Osteocyte (in vitro differentiated cells): Measurements from ENCODE around the gene CDH26. TPM values are rescaled to one million over a fixed set of nuclear protein-coding genes. Genes with fewer than 3 reads are reported as not detected.

ENCODE experiments used
- DNase-seq: peaks from one replicate; pipeline ENCODE4 v3.0.0; 2021; ENCODE audit warnings: mixed read lengths; ENCODE audit not compliant: unreplicated experiment; ENCODE audit errors: extremely low spot score
- H3K27ac Mint-ChIP-seq: one replicate; pipeline ENCODE4 v1.8.0; 2021; ENCODE audit warnings: mild to moderate bottlenecking, mixed read lengths; ENCODE audit not compliant: unreplicated experiment
- H3K27me3 Mint-ChIP-seq: one replicate; pipeline ENCODE4 v1.8.0; 2021; ENCODE audit warnings: mixed read lengths; ENCODE audit not compliant: unreplicated experiment
- H3K36me3 Mint-ChIP-seq: one replicate; pipeline ENCODE4 v1.8.0; 2021; ENCODE audit warnings: mixed read lengths; ENCODE audit not compliant: unreplicated experiment
- H3K4me1 Mint-ChIP-seq: one replicate; pipeline ENCODE4 v1.8.0; 2021; ENCODE audit warnings: mixed read lengths; ENCODE audit not compliant: unreplicated experiment
- H3K4me3 Mint-ChIP-seq: one replicate; pipeline ENCODE4 v1.8.0; 2021; ENCODE audit warnings: mild to moderate bottlenecking, moderate library complexity, mixed read lengths; ENCODE audit not compliant: unreplicated experiment
- H3K9me3 Mint-ChIP-seq: one replicate; pipeline ENCODE4 v1.8.0; 2021; ENCODE audit warnings: mixed read lengths; ENCODE audit not compliant: unreplicated experiment
- CTCF ChIP-seq: fragments of 200-600 bp; sonication (generic); IDR thresholded peaks from 2 replicates; pipeline ENCODE4 v1.5.0; 2021; ENCODE audit warnings: antibody characterized with exemption, mild to moderate bottlenecking, moderate library complexity
- total RNA-seq: library from RNA; stranded (reverse); gene quantifications from 2 replicates; pipeline ENCODE4 v1.2.1, GENCODE V29; 2021

CDH26 gene
- total RNA-seq, 1 donor from 2014 or later: 0.46 TPM

DNA sequence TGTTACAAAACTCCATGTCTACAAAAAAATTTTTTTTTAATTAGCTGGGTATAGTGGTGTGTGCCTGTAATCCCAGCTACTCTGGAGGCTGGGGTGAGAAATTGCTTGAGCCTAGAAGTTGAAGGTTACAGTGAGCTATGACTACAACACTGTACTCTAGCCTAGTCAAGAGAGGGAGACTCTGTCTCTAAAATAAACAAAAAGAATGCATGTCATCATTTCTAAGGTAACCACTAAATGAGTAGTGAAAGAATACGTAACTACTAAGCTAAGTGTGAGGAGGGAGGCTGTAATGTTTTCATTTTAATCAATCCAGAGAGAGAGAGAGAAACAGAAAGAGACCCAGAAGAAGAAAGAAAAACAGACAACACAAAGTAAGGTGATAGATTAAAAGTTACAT, 34.7 kb upstream of the CDH26 start:
- no peak for DNase-seq
- Mint-ChIP-seq H3K36me3 (no peaks in the 10 kb centered on the region), H3K27me3 (peaks cover 4% of the 10 kb centered on the region), H3K4me3 (no peak overlapping the region), H3K4me1 (peaks cover 16% of the 10 kb centered on the region), H3K9me3 (no peaks in the 10 kb centered on the region), H3K27ac (no peak overlapping the region)
- no peak for TF ChIP-seq CTCF

DNA sequence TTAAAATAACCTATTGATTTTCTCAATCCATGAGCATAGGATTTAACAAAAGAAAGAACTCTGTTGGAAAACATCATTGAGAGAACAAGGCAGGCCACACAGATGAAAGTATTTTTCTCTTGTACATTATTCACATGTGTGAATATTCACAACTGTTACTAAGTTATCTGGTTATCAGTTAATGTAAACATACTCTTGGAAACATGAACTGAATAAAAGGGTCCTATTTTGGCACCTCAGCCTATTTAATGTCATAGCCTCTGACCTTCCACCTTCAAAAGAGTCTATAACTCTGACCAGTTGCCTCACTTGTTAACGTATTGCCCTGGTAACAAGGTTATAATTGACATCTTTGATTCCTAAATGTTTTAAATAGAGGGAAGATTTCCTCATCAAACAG, 32.9 kb upstream of the CDH26 start:
- Mint-ChIP-seq H3K4me1 (peaks cover 16% of the 10 kb centered on the region), H3K27me3 (peaks cover 4% of the 10 kb centered on the region), H3K9me3 (no peaks in the 10 kb centered on the region), H3K36me3 (no peaks in the 10 kb centered on the region), H3K27ac (no peak overlapping the region), H3K4me3 (no peak overlapping the region)
- TF ChIP-seq CTCF: no peak
- no peak for DNase-seq

- no peaks in the 10 kb centered on the region for H3K9me3 Mint-ChIP-seq
- H3K4me1 Mint-ChIP-seq: peaks cover 16% of the 10 kb centered on the region
- peaks cover 4% of the 10 kb centered on the region for H3K27me3 Mint-ChIP-seq
- peak overlapping the region; percentile 56 for H3K27ac Mint-ChIP-seq
- no peaks in the 10 kb centered on the region for H3K36me3 Mint-ChIP-seq
- no peak for DNase-seq
- H3K4me3 Mint-ChIP-seq: no peak overlapping the region
- TF ChIP-seq CTCF: no peak
Measured at GRCh38 chr20:59925899-59926298, 32.3 kb upstream of the CDH26 start.

GRCh38 chr20:59931511-59932312, 26.5 kb upstream of the CDH26 start:
- Mint-ChIP-seq H3K4me3 (peak overlapping the region; percentile 48), H3K36me3 (peaks cover 3% of the 10 kb centered on the region), H3K4me1 (peaks cover 16% of the 10 kb centered on the region), H3K27ac (no peak overlapping the region), H3K9me3 (no peaks in the 10 kb centered on the region), H3K27me3 (no peaks in the 10 kb centered on the region)
- DNase-seq: no peak
- TF ChIP-seq CTCF: no peak

DNA sequence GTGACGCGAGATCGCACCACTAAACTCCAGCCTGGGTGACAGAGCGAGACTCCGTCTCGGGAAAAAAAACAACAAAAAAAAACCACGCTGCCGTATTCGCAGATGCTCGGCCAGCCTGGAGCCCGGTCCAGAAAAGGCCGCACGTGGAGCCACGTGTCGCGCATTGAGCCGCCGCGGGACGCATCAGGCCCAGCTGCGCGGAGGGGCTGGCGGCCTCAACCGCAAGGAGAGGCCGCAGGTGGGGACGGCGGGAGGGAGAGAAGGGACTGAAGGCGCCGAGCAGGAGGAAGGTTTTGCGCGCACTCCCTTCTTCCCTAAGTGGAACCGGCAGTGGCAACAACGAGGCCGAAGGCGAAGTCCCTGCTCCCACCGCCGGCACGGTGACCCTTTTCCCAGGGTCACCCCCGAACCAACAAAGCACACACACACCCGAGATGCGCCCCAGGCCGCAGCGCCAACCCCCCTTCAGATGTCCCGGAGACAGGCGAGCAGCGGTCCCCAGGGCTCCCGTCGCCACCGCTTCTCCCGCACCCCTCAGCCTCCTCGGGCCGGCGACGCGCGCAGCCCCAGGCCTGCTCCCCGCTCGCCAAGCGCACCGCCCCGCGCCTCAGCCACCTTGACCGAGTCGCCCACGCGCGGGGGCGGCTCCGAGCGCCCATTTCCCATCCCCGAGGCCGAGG, 25.5 kb upstream of the CDH26 start:
- TF ChIP-seq CTCF: no peak
- H3K36me3 Mint-ChIP-seq: peaks cover 3% of the 10 kb centered on the region
- no peak overlapping the region for H3K4me3 Mint-ChIP-seq
- no peaks in the 10 kb centered on the region for H3K9me3 Mint-ChIP-seq
- no peaks in the 10 kb centered on the region for H3K27me3 Mint-ChIP-seq
- H3K27ac Mint-ChIP-seq: no peak overlapping the region
- no peak for DNase-seq
- peaks cover 22% of the 10 kb centered on the region for H3K4me1 Mint-ChIP-seq
